ENCODE data around the gene SNCAIP. TPM values are rescaled to one million over a fixed set of nuclear protein-coding genes. Genes with fewer than 3 reads are reported as not detected.

SNCAIP gene
- total RNA-seq, 1 donor from 2014 or later = 0.23 TPM

DNA sequence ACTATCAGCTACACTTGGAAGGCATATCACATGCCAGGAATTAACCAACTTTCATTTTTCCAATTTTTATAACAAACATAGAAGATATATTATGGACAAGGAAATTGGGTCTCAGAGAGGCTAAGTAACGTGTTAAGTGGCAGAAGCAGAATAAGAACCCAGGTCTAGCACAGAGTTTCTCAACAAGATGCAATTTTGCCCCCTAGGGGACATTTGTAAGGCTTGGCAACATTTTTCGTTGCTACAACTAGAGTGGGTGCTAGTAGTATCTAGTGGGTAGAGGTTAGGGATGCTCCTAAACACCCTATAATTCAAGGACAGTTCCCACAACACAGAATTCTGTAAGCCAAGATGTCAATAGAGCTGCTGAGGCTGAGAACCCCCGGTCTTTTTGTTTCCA lies 180.6 kb downstream of the SNCAIP start:
- ATAC-seq (peak; percentile 82), DNase-seq (ENCODE audit: low spot score) (no peak)

DNA sequence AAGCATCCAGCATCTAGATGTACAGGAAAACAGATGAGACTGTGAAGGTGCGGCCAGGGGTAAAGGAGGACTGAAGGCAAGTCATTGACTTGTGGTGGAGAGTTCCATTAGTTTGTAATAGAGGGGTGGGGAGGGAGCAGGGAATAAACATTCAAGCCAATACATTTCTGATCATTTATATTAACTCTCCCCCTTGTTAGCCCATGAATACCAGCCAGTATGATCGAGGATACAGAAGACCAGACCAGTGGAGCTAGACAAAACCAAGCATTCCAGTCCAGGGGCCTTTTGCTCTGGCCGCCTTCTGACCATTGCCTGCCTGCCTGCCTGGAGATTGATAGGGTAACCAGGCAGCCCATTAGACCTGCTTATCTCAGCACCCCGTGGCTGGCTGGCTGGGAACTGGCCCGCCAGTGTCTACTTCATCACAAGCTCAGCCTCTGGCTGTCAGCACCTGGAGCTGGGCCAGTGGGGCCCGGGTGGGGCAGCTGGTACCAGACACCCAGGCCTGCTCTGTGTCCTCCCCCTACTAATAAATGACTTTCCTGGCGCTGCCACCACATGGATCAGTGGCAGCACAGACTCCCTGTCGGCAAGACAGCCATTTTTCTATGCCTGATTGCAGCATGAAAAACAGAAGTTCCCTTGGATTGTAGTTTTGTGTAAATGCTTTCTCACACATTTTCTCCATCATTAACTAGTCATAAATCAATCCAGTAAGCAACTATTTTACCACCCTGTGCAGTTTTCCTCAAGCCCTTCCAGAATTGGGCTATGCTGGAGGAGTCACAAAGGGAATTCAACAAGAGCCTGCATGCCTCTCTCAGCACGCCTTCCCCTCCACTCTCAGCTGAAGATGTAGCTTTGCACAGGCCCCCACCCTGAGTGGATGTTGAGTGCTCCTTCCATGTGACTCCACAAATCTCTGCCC lies 181.3 kb downstream of the SNCAIP start:
- DNase-seq (ENCODE audit: low spot score) (no peak), ATAC-seq (no peak)

DNA sequence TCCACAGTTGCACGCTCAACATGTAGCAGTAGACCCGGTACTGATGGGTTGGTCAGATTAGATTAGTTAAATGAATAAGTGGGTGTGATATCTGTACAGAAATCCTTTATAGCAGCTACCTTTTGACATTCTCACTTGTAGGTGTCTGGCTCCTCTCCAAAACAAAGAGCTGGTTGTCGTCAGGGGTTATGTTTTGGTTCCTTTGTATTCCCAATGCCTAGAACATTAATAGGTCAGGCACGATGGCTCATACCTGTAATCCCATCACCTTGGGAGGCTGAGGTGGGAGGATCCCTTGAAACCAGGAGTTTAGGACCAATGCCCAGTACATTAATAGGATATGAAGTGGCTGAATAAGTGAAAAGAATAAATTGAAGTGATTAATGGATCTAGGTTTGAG lies 182.1 kb downstream of the SNCAIP start:
- peak; percentile 52 for ATAC-seq

DNA sequence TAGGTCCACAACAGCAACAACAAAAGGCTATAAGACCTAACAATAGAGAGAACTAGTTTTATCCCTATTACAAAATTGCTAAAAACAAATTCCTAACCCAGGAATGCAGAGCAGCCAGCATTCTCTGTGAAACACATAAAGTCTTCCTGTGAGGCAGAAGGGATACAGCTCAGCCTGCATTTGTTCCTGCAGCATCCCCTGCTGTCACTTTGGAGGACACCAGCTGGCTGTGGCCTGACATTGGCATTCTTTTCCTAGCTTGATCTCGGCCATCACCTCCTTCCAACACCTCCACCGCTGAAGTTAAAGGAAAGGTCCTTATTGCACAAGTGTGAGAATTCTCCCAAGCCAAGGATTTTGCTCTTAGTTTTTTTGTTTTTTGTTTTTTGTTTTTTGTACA lies 186.1 kb downstream of the SNCAIP start:
- DNase-seq (ENCODE audit: low spot score) (no peak), ATAC-seq (peak; percentile 84)

More for the DNA sequence above, 182.1 kb downstream of the SNCAIP start:
- DNase-seq (ENCODE audit: low spot score) = no peak

DNA sequence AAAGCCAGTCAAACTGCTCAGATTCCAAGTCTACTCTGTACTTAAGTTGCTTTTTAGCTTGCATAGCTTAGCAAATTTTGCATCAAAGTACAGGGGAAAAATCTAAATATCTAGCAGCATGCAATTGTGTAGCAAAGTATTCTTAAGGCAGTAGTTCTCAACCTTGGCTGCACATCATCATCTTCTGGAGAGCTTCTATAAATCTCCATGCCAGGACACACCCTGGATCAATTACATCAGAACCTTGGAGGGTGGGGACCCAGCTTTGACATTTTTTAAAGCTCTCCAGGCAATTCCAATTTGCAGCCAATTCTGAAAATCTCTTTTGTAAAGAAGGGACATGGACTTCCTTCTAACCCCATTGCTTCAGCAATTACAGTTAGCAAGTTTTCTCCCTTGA lies 187.5 kb downstream of the SNCAIP start:
- DNase-seq (ENCODE audit: low spot score) = no peak
- ATAC-seq = no peak

DNA sequence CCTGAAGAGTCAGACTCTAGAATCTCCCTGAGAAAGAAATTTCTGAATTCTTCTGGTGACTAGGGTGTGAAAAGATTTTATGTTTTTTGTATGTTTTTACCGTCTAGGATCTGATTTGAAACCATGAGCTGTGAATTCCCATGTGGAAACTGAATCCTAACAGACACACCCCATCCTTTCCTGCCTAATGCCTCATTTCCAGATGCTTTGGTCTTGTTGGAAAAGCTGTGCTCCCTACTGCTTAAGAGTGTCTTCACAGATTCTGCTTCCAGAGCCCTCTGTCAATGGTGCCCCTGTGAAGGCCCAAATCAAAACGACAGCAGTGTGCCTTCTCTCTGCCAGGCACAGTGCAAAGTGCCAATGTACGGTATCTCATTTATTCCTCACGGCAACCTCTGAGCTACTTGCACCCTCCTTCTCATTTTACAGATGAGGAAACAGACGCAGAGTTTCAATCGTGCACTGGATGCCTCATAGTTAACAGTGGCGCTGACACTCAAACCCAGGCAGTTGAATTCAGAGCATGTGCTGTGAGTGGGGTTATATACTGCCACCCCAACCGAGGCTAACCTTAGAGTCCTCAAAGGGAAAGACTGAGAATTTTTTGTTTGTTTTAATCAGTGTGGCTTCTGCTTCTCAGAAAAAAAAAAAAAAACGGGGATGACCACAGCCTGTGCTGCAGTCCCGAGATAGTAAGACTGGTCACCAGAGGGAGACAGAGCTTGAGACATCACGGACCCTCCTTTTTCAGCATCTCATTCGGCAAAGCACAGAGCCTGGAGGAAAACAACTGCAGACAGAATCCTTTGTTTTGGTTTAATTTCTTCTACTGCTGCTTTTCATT lies 188.4 kb downstream of the SNCAIP start:
- DNase-seq (ENCODE audit: low spot score) (no peak), ATAC-seq (peak; percentile 69)

DNA sequence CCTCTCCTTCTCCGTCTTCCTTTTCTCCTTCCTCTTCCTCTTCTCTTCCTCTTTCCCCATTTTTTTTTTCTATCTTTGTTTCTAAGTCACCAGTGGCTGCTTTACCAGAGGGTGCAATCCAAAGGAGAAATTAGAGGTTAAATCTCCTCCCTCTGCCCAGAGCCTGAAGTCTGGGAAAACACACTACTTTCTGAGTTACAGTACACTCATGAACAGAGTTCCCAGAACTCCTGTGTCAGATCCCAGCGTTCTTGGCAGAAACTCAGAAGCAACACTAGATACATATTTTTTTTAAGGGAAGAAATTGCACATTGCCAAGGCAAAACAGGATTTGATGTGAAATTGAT lies 189.0 kb downstream of the SNCAIP start:
- DNase-seq (ENCODE audit: low spot score) (no peak), ATAC-seq (no peak)

DNA sequence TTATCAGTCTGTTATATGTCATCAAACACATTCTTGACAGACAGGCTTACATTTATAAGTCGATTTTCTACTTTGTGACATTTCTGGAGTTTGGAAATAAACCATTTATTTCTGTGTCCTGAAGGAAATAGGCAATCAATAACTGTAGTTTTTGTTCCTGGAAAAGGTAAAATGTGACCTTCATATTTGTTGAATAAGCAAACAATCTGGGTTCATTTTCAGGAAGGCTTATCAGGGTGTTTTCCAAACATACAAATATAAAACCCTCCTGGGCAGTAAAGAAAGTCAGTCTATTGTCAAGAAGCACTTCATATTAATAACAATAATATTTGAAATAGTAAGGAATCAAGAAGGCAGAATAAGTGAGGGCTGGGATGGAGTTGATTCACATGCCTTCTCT lies 195.0 kb downstream of the SNCAIP start:
- no peak for ATAC-seq
- DNase-seq (ENCODE audit: low spot score) = no peak

DNA sequence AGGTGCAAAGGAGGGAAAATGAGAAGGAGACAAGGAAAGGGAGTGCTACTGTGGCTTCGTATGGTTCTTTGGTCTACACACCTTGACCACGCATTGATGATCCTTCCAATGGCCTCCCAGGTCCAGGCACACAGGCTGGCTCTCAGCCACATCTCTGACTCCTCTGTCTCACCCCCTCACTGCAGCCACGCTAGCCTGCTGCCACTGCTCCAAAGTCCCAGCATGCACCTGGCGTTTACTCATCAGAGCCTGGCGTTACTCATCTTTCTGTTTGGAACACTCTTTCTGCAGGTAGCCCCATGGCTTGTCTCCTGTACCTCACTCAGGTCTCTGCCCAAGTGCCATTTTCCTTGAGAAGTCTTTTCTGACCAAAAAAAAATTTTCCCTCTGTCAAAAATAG lies 195.5 kb downstream of the SNCAIP start:
- DNase-seq (ENCODE audit: low spot score) (no peak), ATAC-seq (no peak)

DNA sequence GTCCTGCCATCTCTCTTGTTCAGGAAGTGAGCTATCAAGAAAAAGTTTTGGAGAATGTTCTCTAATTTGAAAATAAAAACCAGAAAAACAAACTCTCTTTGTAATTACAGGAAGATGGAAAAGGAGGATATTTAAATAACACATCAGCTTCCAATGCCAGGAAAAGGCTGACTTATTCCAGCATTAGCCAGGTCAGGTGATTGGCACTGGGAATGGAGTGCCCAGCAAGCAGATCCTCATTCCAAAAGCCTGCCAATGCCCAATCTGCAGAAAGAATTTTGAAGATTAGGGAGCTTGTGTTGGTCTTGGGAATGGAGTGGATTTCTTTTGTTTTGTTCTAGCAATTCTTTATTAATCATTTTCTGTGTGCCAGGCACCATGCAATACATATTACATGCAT lies 196.6 kb downstream of the SNCAIP start:
- no peak for DNase-seq (ENCODE audit: low spot score)
- peak; percentile 44 for ATAC-seq

Other genes with a start within 250 kb of the SNCAIP start
- gene LOX, start 234.0 kb upstream of the SNCAIP start, total RNA-seq = 2.1 TPM
- 0.13 TPM for gene ZNF474, start 182.7 kb upstream of the SNCAIP start, total RNA-seq

Measured in left lobe of liver (tissue), 2 donors.